ENCODE data around the gene RUNX1. TPM values are rescaled to one million over a fixed set of nuclear protein-coding genes. Genes with fewer than 3 reads are reported as not detected.
A peak's percentile ranks its signal among the peaks of the same experiment; 100 is the strongest.

Gene RUNX1
- polyA plus RNA-seq, 1 of the 3 experiments (the other 2 are of a cell fraction) = 17.1 TPM

DNA sequence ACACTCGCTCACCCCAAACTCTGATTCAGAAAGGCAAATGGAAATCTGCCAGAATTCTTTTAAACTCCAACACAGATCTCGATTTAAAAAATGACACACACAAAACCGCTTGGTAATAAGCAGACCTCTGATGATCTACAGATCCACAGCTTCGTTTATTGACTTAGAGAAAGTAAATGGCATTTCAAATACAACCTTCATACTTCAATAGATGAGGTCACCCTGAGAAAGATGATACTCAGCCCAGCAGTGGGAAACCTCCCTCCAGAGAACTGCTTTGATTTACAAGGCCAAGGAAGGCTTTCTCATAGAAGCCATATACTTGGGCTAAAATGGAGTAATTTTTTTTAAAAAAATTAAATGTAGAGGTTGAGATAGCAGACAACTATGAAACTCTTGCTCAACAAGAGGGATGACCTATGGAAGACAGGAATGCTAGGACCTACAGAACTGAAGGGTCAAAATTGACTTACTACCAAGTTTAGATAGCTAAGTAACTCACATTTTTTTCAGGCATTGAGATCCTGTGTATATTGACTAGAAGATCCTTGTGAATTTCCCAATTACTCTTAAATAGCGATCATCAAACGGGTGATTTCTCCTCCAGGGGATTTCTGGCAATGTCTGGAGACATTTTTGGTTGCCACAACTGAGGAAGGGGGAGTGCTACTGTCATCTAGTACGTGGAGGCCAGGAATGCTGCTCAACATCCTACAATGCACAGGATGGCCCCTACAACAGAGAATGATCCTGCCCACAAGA is 236.4 kb downstream of the RUNX1 start (continued):
- TF ChIP-seq, protein P1, sequence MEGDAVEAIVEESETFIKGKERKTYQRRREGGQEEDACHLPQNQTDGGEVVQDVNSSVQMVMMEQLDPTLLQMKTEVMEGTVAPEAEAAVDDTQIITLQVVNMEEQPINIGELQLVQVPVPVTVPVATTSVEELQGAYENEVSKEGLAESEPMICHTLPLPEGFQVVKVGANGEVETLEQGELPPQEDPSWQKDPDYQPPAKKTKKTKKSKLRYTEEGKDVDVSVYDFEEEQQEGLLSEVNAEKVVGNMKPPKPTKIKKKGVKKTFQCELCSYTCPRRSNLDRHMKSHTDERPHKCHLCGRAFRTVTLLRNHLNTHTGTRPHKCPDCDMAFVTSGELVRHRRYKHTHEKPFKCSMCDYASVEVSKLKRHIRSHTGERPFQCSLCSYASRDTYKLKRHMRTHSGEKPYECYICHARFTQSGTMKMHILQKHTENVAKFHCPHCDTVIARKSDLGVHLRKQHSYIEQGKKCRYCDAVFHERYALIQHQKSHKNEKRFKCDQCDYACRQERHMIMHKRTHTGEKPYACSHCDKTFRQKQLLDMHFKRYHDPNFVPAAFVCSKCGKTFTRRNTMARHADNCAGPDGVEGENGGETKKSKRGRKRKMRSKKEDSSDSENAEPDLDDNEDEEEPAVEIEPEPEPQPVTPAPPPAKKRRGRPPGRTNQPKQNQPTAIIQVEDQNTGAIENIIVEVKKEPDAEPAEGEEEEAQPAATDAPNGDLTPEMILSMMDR (IDR thresholded peaks at IDR 0.05) = no peak
- TF ChIP-seq, protein P2, sequence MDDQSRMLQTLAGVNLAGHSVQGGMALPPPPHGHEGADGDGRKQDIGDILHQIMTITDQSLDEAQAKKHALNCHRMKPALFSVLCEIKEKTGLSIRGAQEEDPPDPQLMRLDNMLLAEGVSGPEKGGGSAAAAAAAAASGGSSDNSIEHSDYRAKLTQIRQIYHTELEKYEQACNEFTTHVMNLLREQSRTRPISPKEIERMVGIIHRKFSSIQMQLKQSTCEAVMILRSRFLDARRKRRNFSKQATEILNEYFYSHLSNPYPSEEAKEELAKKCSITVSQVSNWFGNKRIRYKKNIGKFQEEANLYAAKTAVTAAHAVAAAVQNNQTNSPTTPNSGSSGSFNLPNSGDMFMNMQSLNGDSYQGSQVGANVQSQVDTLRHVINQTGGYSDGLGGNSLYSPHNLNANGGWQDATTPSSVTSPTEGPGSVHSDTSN (IDR thresholded peaks at IDR 0.05) = peak; percentile 97
- TF ChIP-seq FOSL2 (IDR thresholded peaks at IDR 0.05; ENCODE audit: borderline replicate concordance, low read depth) (peak; percentile 65), SMC3 (IDR thresholded peaks at IDR 0.05; ENCODE audit: low read depth, low read length) (no peak), TEAD4 (IDR thresholded peaks at IDR 0.05; ENCODE audit: borderline replicate concordance, insufficient read depth) (peak; percentile 55; the same call in 1 of the 2 replicates), FOXJ3 (CRISPR knock-in tag; IDR thresholded peaks at IDR 0.05) (no peak), ELF1 (IDR thresholded peaks at IDR 0.05) (no peak), GABPA (IDR thresholded peaks at IDR 0.05; ENCODE audit: low read depth) (no peak; the same call in 1 of the 2 replicates), GATA2 (CRISPR knock-in tag; IDR thresholded peaks at IDR 0.05) (no peak), SIN3A (IDR thresholded peaks at IDR 0.05; ENCODE audit: borderline replicate concordance, low read depth, low read length) (0 out of 2 replicates have a peak, but pooled peaks have one; percentile 43), FOXM1 (IDR thresholded peaks at IDR 0.05; ENCODE audit: low read depth) (peak; percentile 93), NRF1 (IDR thresholded peaks at IDR 0.05; ENCODE audit: low read depth, low read length) (no peak)

DNA sequence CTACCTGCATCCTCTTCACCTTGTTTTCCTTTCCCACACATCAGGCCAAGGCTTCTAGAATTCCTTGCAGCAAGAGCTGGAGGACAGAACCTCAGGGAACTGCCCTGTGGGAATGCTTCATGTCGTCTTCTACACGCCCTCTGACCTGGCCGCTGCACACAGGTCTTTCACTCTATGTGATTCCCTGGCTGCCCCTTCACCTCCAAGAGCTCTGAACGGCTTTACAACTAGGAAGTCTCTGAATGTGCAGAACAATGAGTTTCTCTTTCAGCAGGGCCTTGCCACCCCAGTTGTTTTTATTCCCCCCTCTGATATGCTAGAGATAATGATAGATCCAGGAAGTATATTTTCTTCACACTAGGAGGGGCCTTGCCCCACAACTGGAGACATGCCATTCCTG is 237.7 kb downstream of the RUNX1 start:
- H3K4me3 ChIP-seq (ENCODE audit: low read depth in 2 of 2, low read length in 1 of 2) = no peak overlapping the region
- no peaks in the 10 kb centered on the region for H4K20me1 ChIP-seq (ENCODE audit: insufficient read depth)
- H3K79me2 ChIP-seq (ENCODE audit: insufficient read depth) = peaks cover 44% of the 10 kb centered on the region
- peaks cover 63 to 64% of the 10 kb centered on the region in 2 experiments for H3K4me1 ChIP-seq (ENCODE audit: control insufficient read depth in 1 of 2, insufficient read depth in 2 of 2, low read depth in 1 of 2, low read length in 1 of 2)
- CTCF ChIA-PET = interaction anchor here (1.5 to 3.6 kb wide), 4 partner anchors 9 to 79 kb away, joined by 4 to 11 read pairs (median 8); no protein-coding TSS in a partner anchor
- peak overlapping the region; percentile 43; the same call in 1 of the 2 replicates for H3K4me2 ChIP-seq
- POLR2A ChIA-PET = no interaction called here
- H3K9me2 ChIP-seq = no peaks in the 10 kb centered on the region
- peak overlapping the region in 1 of 2 experiments; percentile 99; a peak in 3 of 4 replicates for H3K27ac ChIP-seq (ENCODE audit: low read depth in 2 of 2, low read length in 1 of 2)
- H3K27me3 ChIP-seq (ENCODE audit: insufficient read depth) = no peaks in the 10 kb centered on the region
- H3K9ac ChIP-seq = peak overlapping the region; percentile 47; the same call in 1 of the 2 replicates
- H3K36me3 ChIP-seq (replicated peaks in 1 of 2; ENCODE audit: control insufficient read depth in 1 of 2, insufficient read depth in 2 of 2, low read length in 1 of 2) = peaks cover 3 to 16% of the 10 kb centered on the region in 2 experiments
- DNase-seq = no peak
- H2AFZ ChIP-seq (ENCODE audit: low read depth) = no peak overlapping the region
- TF ChIP-seq, protein P2 (IDR thresholded peaks at IDR 0.05) = no peak
- TF ChIP-seq MEF2A (IDR thresholded peaks at IDR 0.05; ENCODE audit: borderline replicate concordance, low read depth) = no peak
- TF ChIP-seq NFIC (IDR thresholded peaks at IDR 0.05; ENCODE audit: borderline replicate concordance) = no peak
- no peak for TF ChIP-seq CHD2 (IDR thresholded peaks at IDR 0.05; ENCODE audit: low read length, partially characterized antibody)
- TF ChIP-seq TCF12 (IDR thresholded peaks at IDR 0.05) = no peak
- no peak for TF ChIP-seq GABPA (IDR thresholded peaks at IDR 0.05; ENCODE audit: low read depth)
- no peak for TF ChIP-seq FOSL2 (IDR thresholded peaks at IDR 0.05; ENCODE audit: borderline replicate concordance, low read depth)
- TF ChIP-seq, protein P3, sequence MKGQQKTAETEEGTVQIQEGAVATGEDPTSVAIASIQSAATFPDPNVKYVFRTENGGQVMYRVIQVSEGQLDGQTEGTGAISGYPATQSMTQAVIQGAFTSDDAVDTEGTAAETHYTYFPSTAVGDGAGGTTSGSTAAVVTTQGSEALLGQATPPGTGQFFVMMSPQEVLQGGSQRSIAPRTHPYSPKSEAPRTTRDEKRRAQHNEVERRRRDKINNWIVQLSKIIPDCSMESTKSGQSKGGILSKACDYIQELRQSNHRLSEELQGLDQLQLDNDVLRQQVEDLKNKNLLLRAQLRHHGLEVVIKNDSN (IDR thresholded peaks at IDR 0.05; ENCODE audit: borderline replicate concordance, low read depth) = no peak
- no peak for TF ChIP-seq EP300 (IDR thresholded peaks at IDR 0.05; ENCODE audit: borderline replicate concordance in 1 of 2, low read depth in 1 of 2, low read length in 1 of 2)
- no peak for TF ChIP-seq POLR2AphosphoS5 (IDR thresholded peaks at IDR 0.05; ENCODE audit: low read depth, low read length)
- no peak for TF ChIP-seq SMC3 (IDR thresholded peaks at IDR 0.05; ENCODE audit: low read depth, low read length)
- TF ChIP-seq SIN3A (IDR thresholded peaks at IDR 0.05; ENCODE audit: borderline replicate concordance, low read depth, low read length) = no peak
- TF ChIP-seq MXI1 (IDR thresholded peaks at IDR 0.05; ENCODE audit: low read depth, low read length) = no peak
- no peak for TF ChIP-seq ELF1 (IDR thresholded peaks at IDR 0.05)
- TF ChIP-seq, protein P4, sequence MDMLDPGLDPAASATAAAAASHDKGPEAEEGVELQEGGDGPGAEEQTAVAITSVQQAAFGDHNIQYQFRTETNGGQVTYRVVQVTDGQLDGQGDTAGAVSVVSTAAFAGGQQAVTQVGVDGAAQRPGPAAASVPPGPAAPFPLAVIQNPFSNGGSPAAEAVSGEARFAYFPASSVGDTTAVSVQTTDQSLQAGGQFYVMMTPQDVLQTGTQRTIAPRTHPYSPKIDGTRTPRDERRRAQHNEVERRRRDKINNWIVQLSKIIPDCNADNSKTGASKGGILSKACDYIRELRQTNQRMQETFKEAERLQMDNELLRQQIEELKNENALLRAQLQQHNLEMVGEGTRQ (IDR thresholded peaks at IDR 0.05; ENCODE audit: borderline replicate concordance, low read depth, low read length) = no peak
- peaks cover 66% of the 10 kb centered on the region for H3F3A ChIP-seq (replicated peaks; ENCODE audit: insufficient read depth)
- H3K9me3 ChIP-seq = peaks cover 6% of the 10 kb centered on the region; the same call in 1 of the 2 replicates
- 94% methylated on average over 4 of the region's 4 CpGs for WGBS (ENCODE audit: low lambda C conversion rate)
